Measurements from ENCODE around the gene PHOSPHO2. TPM values are rescaled to one million over a fixed set of nuclear protein-coding genes. Genes with fewer than 3 reads are reported as not detected.
A peak's percentile ranks its signal among the peaks of the same experiment; 100 is the strongest.

The PHOSPHO2 gene
- polyA plus RNA-seq, 4 donors, result 10.3 to 19.7 (median 14.7) TPM

DNA sequence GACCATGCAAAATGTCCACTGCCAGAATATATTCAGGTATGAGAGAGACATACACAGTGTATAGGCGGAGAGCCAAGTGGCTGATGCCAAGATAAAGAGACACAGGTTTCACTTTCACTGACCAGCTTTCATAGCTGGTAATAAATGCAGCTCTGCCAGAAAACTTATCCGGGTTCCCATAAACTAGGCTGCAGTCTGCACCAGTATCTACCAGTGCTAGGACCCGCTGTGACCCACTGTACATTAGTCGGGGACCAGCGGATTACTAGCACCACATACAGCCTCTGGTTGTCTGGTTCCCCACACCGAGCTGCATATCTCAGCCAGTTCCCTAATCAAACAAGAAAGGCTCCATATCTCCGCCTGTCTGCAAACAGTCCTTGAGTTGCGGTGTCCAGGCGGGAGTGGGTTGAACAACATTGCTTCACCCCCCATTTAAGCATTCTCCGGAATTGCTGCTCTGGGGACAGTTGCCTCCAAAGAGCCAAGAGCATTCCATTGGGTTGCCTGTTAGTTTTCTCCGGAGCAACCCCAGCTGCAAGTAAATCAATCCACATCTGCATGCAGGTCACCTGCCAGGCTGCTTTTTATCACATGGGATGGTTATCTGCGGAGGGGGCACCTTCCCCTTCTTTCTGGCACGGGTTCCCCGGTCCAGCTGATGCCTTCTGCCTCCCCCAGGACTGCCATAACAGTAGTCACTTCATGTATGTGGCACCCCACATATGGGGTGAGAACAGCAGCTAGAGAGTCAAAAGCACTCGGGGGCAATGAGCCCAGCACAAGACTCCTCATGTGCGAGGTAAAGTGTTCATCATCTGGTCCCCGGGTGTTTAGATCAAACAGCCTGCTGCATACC is 21.3 kb downstream of the PHOSPHO2 start:
- DNase-seq (ENCODE audit: low read depth in 4 of 4, low spot score in 2 of 4), result no peak

DNA sequence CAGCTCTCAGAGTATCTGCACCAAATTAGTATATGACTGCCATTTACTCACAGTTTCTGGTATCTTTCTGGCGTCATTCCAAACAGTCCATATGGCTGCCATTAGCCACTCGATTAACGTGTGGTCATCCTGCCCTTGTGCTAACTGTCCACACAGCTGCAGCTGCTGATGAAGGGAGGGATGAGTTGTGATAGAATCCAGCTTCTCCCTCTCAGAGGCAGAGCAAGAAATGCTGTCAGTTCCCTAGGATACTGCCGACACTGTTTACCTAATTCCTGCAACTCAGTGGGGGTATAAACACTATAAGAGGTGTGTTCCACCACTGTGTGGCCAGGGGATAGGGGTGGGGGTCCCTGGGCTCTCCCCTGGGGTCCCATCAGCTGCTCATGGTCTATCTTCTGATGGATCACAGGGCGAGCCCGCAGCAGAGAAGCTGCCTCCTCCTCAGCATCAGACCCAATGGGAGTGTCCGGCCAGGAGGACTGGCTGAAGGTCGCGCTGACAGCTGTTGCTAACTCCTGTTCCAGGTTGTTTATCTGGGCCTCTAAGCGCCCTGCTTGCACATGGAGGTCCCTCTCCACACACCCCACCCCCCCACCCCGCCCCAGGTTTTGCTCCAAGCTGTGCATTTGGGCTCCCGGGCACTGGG is 22.1 kb downstream of the PHOSPHO2 start:
- DNase-seq (ENCODE audit: low read depth in 4 of 4, low spot score in 2 of 4), result no peak

DNA sequence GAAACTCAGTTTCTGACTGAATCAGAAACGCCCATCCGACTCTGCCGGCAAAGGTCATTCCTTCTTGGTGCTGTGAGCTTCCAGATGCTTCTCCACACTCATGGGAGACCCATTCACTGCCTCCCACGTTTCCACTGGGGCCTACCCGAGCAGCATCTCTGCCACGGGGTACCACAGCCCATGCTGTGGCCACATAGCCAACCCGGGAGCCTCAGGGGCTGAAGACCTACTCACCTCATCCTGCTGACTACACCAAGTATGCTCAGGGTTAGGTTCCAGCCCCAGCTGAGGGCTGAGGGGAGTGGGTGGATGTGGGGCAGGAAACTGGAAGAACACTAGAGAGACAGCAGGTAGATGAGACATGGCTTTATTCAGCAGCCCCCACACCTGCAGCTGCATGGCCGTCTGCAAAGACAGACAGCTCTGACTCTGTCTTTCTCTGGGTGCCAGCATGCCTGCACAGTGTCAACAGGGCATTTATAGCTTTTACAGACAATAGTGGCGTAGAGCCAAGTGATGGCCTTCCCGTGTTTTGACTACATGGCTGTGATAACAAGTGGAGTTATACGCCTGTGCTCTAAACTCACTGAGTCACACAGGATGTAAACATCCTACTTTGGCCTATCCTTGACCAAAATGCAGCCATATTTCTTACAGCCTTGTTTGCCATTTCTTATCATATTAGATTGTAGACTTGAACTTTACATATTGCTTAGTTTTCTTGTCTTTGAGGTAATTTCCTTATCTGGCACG is 22.8 kb downstream of the PHOSPHO2 start:
- DNase-seq (ENCODE audit: low read depth in 4 of 4, low spot score in 2 of 4), result no peak

DNA sequence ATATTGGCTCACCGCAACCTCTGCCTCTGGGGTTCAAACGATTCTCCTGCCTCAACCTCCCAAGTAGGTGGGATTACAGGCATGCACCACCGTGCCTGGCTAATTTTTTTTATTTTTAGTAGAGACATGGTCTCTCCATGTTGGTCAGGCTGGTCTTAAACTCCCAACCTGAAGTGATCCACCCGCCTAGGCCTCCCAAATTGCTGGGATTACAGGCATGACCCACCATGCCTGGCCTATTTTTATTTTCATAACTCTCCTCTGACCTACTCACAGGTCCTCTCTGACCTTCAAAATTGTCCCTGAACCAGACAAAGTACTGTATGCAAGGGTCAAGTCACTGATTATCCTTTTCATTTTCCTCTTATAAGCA is 23.4 kb downstream of the PHOSPHO2 start:
- no peak for DNase-seq (ENCODE audit: low read depth in 4 of 4, low spot score in 2 of 4)

DNA sequence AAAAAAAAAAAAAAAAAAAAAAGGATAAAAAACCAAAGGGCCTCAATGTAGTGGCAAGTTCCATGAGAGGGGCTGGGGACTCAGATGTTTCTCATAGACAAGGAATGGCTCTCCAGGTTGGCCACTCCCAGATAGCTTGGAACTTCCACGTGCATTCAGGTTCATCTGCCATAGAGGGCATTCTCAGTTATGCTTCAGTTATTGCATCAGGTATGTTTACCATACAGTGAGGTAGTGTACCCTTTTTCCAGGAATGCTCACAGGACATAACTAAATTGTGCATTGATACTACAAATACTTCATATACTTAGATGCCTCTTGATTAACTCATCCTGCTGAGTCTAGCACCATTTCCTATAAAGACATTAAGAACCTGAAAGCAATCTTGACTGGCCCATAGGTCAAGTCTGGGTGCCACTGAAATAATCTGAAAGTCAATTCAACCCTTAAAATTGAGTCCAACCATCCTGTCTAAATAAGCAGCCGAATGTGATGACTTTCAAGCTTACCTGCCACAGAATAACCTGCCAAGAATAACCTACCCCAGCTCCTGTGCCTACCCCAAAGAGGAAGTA is 24.7 kb downstream of the PHOSPHO2 start:
- no peak for DNase-seq (ENCODE audit: low read depth in 4 of 4, low spot score in 2 of 4)

DNA sequence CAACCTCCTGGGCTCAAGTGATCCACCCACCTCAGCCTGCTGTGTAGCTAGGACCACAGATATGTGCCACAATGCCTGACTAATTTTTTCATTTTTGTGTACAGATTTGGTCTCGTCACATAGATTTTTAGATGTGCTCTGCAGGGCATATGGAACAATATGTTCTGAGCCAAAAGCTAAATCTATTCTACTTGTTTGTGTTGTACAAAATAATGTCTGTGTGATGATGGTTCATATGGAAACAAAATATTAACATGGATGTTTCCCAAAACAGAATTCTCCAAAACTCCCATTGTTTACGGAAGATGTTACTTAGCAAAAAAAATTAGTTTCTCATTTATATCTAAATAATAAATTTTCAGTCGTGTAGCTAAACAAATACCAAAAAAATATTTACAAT is 26.7 kb downstream of the PHOSPHO2 start:
- DNase-seq (ENCODE audit: low read depth in 4 of 4, low spot score in 2 of 4), result no peak

DNA sequence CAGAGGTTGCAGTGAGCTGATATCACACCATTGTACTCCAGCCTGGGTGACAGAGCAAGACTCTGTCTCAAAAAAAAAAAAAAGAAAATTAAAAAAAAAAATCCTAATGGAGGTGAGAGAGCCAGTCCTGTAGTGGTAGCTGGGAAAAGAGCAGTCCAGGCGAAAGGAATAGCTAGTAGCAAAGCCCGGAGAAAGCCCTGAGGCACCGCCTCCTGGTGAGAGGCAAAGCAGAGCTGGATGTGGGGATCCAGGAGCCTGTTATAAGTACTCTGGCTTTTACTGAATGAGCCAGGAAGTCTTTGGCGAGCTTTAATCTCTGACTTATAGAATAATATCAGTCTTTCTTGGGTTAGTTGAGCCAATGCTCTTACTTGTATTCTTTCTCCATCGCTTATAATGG is 32.8 kb downstream of the PHOSPHO2 start:
- no peak for DNase-seq (ENCODE audit: low read depth in 4 of 4, low spot score in 2 of 4)

DNA sequence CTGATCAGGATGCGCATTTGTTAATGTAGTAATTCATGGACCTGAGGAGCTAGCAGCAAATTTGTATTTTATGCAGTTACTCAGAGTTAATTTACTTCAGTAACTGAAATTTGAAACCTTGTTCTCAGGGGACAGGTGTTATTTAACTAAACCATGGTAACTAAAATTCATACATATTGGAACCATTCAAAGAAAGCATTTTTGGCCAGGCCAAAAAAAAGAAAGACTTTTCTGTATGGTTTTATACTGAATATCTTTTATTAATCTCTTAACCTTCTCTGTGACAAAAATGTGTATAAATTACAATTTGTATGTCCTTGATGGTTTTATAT is 35.0 kb downstream of the PHOSPHO2 start:
- DNase-seq (ENCODE audit: low read depth in 4 of 4, low spot score in 2 of 4), result no peak

DNA sequence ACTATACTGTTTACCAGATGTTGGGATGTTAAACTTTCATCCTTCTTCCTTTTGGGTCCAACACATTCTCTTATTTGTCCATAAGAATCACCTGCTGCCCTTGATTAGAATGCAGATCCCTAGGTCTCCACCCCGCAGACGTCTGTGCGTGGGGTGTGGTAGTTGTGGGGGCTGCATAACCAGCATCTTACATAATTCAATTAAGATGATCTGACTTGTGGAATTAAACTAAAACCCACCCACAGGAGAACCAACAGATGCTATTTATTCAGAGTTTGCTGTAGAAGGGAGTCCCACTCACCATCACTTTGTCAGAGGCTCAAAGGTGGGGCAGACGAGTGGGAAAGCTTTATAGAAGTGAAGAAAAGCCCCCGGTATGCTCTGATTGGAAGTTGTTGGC is 37.8 kb downstream of the PHOSPHO2 start:
- no peak for DNase-seq (ENCODE audit: low read depth in 4 of 4, low spot score in 2 of 4)

DNA sequence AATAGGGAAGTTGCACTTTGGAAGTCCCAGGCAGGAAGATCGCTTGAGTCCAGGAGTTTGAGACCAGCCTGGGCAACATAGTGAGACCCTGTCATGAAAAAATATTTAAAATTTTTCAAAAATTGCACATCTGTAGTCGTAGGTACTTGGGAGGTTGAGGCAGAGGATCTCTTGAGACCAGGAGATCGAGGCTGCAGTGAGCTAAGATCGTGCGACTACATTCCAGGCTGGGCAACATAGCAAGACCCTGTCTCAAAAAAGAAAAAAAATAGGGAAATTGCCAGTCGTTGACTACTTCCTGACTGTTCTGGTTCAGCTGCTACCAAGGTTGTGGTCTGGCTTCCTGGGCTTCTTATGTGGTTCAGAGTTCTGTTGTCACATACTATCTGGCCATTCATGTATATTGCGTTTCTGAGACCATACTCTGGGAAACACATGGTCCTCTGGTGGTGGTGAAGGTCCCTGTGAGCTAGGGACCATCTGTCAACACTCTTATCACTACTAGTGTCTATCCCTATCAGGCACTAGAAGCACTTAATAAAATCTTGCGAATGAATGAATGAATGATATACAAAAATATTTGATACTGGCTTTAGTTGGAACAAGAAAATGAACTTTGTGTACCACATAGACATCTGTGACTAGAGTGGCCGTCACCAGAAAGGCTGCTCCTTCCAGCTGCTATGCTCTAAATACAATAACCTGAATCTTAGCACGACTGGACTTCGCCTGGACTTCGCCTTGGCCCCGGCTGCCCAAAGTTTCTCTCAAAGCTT is 38.5 kb downstream of the PHOSPHO2 start:
- no peak for DNase-seq (ENCODE audit: low read depth in 4 of 4, low spot score in 2 of 4)

DNA sequence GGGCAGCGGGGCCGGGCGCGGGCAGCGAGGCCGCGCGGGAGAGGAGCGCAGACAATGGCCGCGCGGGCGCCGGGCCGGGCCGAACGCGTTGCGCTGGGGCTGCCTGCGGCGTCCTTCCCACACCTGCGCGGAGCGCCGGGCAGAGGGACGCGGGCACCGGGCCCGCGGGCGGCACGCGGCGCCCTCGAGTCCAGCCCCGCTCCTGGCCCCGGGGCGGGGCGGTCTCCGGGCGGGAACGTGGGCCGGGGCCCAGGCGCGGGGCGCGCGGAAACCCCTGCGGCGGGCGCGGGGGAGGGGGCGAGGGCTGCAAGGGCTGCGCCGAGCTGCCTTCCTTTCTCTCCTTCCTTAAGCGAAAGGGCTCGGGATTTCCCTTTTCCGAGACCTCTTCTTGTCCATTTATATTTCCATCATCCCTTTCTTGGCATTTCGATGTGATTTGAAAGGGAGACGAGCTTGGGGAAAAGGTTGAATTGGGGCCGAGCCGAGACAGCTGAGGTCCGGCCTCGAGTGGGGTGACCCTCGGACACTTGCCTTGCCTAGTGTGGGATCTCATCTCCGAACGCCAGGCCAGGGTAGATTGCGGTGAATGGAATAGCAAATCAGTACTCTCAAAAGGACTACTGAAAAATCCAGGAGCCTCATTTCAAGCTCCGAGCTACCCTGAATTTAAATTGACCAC is 40.0 kb downstream of the PHOSPHO2 start:
- no peak for DNase-seq (ENCODE audit: low read depth in 4 of 4, low spot score in 2 of 4)

DNA sequence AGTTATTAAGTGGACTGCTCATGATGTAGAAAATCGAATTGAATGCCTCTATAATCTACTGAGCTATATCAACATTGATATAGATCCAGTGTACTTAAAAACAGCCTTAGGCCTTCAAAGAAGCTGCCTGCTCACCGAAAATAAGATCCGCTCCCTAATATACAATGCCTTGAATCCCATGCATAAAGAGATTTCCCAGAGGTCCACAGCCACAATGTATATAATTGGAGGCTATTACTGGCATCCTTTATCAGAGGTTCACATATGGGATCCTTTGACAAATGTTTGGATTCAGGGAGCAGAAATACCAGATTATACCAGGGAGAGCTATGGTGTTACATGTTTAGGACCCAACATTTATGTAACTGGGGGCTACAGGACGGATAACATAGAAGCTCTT is 41.4 kb downstream of the PHOSPHO2 start:
- DNase-seq (ENCODE audit: low read depth in 4 of 4, low spot score in 2 of 4), result no peak

DNA sequence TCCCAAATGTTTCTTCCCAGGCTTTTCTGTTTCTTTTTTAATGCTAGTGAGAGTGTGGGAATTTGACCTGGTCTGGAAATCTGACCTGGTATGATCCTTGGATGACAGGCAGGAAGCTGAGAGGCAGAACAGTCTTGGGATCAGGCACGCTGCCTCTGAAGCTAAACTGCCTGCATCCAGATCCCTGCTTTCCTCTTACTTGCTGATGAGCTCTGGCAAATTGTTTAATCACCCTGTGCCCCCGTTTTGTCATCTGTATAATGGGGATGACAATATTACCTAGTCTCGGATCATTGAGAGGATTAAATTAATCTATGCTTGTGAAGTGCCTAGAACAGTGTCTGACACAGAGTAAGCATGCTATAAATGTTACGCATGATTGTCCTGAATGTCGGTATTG is 42.6 kb downstream of the PHOSPHO2 start:
- no peak for DNase-seq (ENCODE audit: low read depth in 4 of 4, low spot score in 2 of 4)

DNA sequence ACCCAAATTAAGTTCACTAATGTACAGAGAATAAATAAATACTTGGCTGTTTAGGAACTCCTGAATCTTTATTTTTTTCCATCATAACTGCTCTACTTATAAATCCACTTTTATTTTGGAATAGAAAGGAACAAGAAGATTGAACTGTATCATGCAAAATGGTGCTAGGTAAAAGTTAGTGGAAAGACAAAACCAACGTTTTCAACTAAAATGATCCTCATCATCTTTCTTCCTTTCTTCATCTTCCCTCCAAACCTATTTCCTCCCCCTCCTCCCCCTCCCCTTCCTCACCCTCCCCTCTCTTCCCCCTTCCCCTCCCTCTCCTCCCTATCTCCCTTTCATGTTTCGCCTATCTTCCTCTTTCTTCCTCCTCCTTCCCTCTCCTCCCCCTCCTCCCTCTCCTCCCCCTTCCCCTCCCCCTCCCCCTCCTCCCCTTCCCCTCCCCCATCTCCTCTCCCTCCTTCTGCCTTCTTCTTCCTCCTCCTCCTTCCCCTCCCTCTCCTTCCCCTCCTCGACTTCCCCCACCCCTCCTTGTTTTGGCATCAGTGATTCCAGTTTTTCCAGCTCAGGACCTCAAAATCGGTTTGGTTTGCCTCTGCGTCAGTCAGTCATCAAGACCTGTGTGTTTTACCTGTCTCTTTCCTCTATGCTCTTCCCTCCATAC is 44.4 kb downstream of the PHOSPHO2 start:
- no peak for DNase-seq (ENCODE audit: low read depth in 4 of 4, low spot score in 2 of 4)

DNA sequence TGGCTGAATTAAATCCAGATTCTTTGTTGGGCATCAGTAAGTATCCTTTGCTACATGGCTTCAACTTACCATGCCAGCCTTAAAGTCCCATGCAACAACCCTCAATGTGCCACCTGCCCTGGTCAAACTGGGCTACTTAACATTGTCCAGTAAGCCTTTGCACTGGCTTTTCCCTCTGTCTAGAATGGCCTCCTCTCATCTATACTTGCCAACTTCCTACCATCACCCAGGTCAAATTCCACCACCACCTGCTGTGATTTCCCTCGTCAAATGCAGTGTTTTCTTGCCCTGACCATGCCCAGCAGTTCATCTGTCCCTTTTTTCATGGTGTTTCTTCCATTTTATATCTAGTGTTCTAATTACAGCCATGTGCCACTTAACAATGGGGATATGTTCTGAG is 45.1 kb downstream of the PHOSPHO2 start:
- no peak for DNase-seq (ENCODE audit: low read depth in 4 of 4, low spot score in 2 of 4)

DNA sequence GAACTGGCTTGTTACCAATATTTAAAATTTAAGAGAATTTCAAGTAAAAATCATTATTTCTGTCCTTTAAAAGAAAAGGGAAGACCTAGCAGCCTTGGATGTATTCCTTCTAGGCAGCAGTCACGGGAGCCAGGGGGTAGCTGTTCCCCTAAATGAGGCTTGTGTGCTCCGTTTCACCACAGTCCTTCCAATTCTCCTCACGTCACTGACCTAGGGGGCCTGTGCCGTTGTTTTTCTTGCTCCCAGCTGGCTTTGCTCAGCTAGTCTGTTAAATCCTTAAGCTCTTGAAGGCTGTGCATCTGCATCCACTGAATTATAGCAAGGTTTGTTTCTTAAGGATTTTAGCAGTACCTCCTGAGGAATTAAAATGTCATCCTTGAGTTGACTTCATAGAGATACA is 49.3 kb downstream of the PHOSPHO2 start:
- peak in 1 of 4 donors; percentile 52 for DNase-seq (ENCODE audit: low read depth in 4 of 4, low spot score in 2 of 4)

DNA sequence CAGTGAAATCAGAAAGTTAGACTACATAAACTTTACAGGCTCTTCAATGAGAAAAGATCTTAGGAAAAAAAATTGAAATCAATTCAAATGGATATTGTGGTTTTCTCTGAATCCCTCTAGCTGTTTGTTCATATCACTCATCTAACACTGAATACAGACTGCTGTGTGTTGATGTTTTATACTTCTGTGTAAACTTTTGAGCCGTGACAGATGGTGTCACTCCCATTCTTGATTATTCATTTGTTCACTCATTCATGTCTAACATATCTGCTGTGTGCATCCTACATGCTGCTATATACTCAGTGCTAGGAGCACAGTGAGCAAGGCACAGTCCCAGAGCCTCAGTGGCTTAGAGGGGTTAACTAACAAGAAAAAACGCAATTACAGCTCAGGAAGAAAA is 52.0 kb downstream of the PHOSPHO2 start:
- DNase-seq (ENCODE audit: low read depth in 4 of 4, low spot score in 2 of 4), result no peak

DNA sequence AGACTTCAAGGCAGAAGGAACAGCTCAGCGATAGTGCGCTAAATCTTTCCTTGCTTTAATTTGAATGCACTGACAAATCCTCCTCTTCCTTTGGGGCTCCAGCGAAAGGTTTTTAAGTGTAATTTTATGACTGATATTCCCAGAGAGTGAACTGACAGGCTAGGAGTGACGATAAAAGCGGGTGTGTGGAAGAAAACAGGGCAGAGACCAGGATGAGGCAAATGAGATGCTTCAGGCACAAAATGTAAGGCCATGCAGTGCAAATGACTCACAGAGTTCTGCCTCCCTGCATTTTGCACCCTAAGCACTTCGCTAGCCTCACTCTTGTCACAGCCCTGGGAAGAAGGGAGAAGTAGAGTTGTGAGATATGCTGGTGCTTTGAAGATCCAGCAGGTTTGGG is 54.0 kb downstream of the PHOSPHO2 start:
- no peak for DNase-seq (ENCODE audit: low read depth in 4 of 4, low spot score in 2 of 4)
